ENCODE data around the gene LHX5. TPM values are rescaled to one million over a fixed set of nuclear protein-coding genes. Genes with fewer than 3 reads are reported as not detected.

Gene LHX5
- total RNA-seq, 4 donors from 2014 or later = not detected

DNA sequence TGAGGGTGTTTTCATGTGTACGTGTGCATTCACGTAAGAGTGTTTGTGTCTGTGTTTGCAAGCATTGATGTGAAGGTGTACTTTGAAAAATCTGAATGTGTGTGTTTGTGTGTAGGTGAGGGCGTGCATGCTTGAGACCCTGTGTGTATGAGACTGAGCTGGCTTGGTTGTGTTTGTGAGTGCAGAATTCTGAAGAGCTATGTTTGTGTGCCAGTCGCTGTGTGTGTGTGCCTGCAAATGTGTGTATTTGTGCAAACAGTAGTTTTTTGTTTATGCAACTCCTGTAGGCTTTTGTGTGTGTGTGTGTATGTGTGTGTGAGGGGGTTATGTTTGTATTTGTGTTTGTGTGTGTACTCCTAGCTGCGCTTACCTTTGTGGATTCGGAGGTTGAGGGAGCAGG is 1.7 kb upstream of the LHX5 start:
- TF ChIP-seq, protein P1, sequence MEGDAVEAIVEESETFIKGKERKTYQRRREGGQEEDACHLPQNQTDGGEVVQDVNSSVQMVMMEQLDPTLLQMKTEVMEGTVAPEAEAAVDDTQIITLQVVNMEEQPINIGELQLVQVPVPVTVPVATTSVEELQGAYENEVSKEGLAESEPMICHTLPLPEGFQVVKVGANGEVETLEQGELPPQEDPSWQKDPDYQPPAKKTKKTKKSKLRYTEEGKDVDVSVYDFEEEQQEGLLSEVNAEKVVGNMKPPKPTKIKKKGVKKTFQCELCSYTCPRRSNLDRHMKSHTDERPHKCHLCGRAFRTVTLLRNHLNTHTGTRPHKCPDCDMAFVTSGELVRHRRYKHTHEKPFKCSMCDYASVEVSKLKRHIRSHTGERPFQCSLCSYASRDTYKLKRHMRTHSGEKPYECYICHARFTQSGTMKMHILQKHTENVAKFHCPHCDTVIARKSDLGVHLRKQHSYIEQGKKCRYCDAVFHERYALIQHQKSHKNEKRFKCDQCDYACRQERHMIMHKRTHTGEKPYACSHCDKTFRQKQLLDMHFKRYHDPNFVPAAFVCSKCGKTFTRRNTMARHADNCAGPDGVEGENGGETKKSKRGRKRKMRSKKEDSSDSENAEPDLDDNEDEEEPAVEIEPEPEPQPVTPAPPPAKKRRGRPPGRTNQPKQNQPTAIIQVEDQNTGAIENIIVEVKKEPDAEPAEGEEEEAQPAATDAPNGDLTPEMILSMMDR (IDR thresholded peaks at IDR 0.05) = no peak
- no peak for TF ChIP-seq POLR2A (IDR thresholded peaks at IDR 0.05)
- 15 to 27% methylated on average over 6 of the region's 6 CpGs for WGBS, 2 donors
- no peak overlapping the region for H3K4me3 ChIP-seq (ENCODE audit: low read depth, poor library complexity, severe bottlenecking)
- intact Hi-C loops (cut with DNase I; ENCODE audit: low total_unique reads) = no loop called here
- DNase-seq (ENCODE audit: low spot score in 2 of 2) = no peak

DNA sequence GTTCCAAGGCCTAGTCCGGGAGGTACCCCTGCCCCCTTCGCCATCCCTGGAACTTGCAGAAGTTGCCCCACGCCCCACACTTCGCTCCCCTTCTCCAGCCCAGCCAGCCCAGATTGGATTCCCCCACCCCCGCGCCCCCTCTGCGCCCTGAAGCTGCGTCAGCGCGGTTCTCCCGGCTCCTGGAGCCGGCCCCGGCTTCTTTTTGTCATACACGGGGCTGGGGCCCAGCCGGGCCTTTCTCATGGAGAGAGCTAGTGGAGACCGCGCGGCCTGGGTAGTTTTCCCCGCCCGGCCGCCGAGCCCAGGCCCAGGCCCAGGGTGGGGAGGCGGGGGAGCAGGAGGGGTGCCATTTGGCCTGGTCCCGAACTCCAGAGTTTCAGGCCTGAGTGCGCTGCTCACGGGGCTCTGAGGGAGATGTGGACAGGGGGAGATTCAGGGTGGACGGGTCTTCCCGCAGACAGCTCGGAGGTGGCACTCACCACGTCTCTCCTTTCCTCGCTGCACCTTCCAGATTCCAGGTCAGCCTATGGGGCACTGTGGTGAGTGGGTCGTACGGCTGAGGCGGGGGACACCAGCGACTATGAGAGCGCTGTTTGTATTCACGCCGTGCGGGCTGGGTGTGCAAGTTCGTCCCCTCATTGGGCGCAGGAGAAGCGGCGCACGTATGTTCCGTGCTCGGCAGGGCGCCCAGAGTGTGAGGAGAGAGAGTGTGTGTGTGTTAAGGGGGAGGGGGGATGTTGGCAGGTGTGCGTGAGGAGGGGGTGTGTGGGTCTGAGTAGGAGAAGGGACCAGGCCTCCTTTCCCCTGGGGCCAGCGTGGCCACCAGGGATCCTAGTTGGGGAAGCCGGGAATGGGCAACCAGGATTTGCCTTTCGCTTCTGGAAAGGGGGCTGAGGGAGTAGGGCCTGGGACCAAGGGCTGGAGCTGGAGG is 785 bp upstream of the LHX5 start:
- TF ChIP-seq, protein P1 (IDR thresholded peaks at IDR 0.05) = no peak
- TF ChIP-seq POLR2A (IDR thresholded peaks at IDR 0.05) = no peak
- WGBS, 2 donors = 1 to 6% methylated on average over 34 to 48 of the region's 51 CpGs
- DNase-seq (ENCODE audit: low spot score in 2 of 2) = no peak
- no peak overlapping the region for H3K4me3 ChIP-seq (ENCODE audit: low read depth, poor library complexity, severe bottlenecking)
- intact Hi-C loops (cut with DNase I; ENCODE audit: low total_unique reads) = no loop called here

DNA sequence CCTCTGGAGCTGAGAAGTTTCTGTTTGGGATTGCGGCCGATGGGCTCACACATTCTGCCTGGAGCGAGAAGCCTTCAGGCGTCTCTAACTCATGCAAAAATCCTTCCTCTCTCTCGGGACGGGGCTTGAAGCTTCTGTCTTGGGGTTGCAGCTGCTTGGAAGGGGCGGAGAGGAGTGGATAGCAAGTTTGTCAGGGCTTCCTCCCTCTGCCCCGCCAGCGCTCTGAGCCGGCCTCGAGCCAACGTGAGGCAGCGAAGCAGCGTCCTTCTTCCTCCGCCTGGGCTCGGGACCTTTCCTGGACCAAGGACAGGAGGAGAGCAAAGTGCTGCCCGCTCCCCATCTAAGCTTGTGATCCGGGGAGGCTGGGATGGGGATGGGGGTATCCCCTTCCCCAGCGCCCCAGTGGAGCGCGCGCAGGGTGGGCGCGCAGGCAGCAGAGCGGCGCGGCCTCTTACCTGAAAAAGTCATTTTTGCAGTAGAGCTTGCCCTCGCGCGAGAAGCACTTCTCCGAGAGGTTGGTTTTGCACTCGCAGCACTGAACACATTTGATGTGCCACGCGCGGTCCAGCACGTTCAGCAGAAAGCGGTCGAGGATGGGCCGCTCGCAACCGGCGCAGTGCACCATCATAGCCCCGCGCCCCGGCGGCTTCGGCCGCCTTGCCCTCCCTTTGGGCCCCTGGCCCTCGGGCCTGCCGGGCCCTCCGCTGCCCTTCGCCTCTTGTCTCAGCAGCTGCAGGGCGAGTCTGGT is 626 bp downstream of the LHX5 start:
- intact Hi-C loops (cut with DNase I; ENCODE audit: low total_unique reads) = no loop called here
- WGBS, 2 donors = 1 to 2% methylated on average over 35 to 49 of the region's 53 CpGs
- no peak for DNase-seq (ENCODE audit: low spot score in 2 of 2)
- H3K4me3 ChIP-seq (ENCODE audit: low read depth, poor library complexity, severe bottlenecking) = no peak overlapping the region
- TF ChIP-seq, protein P1 (IDR thresholded peaks at IDR 0.05) = no peak
- no peak for TF ChIP-seq POLR2A (IDR thresholded peaks at IDR 0.05)

DNA sequence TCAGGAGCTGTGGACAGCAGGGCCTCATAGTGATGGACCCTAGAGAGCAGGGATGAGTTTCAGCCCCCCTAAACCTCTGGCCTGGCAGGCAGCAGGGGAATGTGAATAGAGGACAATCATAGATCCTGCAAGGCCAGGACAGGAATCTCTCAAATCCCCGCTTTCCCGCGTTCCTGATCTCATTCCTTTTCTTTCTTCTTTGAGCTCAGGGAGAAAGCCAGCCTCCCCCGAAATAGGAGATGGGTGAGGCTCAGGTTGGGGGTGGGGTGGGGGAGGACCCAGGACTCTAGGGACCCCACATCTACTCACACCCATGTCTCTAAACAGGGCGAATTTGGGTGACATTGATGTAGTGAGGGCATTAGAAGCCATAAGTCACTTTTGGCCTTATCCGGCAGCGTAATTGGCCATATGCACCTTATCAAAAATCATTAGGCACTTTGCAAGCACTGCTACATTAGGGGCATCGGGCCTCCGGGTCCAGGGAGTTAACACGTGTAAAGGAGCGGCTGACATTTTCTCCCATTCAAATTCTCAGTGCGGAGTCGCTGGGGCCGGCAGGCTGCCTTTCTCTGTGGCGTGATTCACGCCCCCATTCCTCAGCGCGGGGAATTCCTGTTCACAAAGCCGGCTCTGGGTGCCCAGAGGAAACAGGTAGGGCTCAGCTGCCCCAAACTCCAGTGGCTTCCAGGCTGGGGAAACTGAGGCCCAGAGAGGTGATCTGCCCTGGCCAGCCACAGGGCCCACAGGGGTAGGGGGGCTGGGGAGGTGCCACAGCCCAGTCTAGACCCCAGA is 1.5 kb downstream of the LHX5 start:
- no peak for DNase-seq (ENCODE audit: low spot score in 2 of 2)
- TF ChIP-seq, protein P1 (IDR thresholded peaks at IDR 0.05) = no peak
- no peak for TF ChIP-seq POLR2A (IDR thresholded peaks at IDR 0.05)
- H3K4me3 ChIP-seq (ENCODE audit: low read depth, poor library complexity, severe bottlenecking) = no peak overlapping the region
- intact Hi-C loops (cut with DNase I; ENCODE audit: low total_unique reads) = loop anchor here (10.0 kb wide), 1 partner anchor 445 kb away; no protein-coding TSS in a partner anchor
- WGBS, 2 donors = 2 to 6% methylated on average over 19 of the region's 19 CpGs

DNA sequence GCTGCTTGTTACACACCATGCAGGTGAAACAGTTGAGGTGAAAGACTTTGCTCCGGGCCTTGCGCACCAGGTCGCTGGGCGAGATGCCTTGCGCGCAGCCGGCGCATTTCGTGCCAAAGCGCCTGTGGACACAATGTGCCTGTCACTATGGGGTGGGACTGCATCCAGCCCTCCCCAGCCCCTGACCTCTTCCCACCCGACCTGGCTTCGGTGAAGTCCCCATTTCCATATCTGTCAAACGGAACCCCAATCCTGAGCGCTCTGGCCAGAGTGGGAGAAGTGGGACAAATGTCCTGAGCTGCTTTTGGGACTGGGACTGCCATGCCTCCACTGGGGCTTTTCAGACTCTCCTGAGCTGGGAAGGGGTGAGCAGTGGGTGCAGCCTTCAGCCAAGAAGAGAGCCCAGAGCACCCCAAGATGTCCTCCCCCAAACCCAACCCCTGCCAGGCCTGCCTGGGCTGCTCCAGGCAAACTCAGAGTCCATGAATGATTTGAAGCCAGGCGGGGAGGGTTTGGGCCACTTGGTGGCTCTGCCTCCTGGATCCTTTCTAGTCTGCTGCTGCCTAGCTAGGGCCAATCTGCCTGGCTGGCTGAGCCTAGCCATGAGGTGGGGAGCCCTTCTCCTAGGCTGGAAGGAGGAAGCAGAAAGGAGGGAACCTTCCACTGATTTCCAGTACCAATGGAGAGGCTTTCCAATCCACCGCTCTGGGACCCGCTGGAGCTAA is 2.3 kb downstream of the LHX5 start:
- intact Hi-C loops (cut with DNase I; ENCODE audit: low total_unique reads) = loop anchor here (10.0 kb wide), 1 partner anchor 445 kb away; no protein-coding TSS in a partner anchor
- 2 to 3% methylated on average over 6 to 17 of the region's 17 CpGs for WGBS, 2 donors
- H3K4me3 ChIP-seq (ENCODE audit: low read depth, poor library complexity, severe bottlenecking) = no peak overlapping the region
- DNase-seq (ENCODE audit: low spot score in 2 of 2) = no peak
- TF ChIP-seq POLR2A (IDR thresholded peaks at IDR 0.05) = no peak
- TF ChIP-seq, protein P1 (IDR thresholded peaks at IDR 0.05) = no peak
